Neutrophil (primary cell): Measurements from ENCODE around the gene TNFRSF19.
A peak's percentile ranks its signal among the peaks of the same experiment; 100 is the strongest.

Experiments
- H3K27ac ChIP-seq: fragments of 200-600 bp; sonication (generic); 2 replicates; pipeline ENCODE4 v1.5.1; 2016; ENCODE audit warnings: mild to moderate bottlenecking, moderate library complexity
- H3K27me3 ChIP-seq: fragments of 200-600 bp; sonication (generic); 2 replicates; pipeline ENCODE4 v1.6.0; 2016; ENCODE audit warnings: mild to moderate bottlenecking
- H3K36me3 ChIP-seq: fragments of 200-600 bp; sonication (generic); 2 replicates; pipeline ENCODE4 v1.5.1; 2017
- H3K4me1 ChIP-seq, 2 experiments: fragments of 200-600 bp in 1 of 2; sonication (generic) in 1 of 2; 1 replicate in 1 of 2; 2 replicates in 1 of 2; pipeline versions ENCODE4 v1.5.1 to v1.6.1; 2013 to 2016; ENCODE audit warnings: low read depth in 1 of 2, low read length in 1 of 2, mild to moderate bottlenecking in 1 of 2, moderate library complexity in 1 of 2; ENCODE audit not compliant: control insufficient read depth in 1 of 2, insufficient read depth in 1 of 2
- H3K4me3 ChIP-seq, 2 experiments: fragments of 200-600 bp in 1 of 2; sonication (generic) in 1 of 2; 1 replicate in 1 of 2; 2 replicates in 1 of 2; pipeline ENCODE4 v1.5.1; 2013 to 2016; ENCODE audit warnings: low read depth in 1 of 2, low read length in 1 of 2, mild to moderate bottlenecking in 1 of 2, moderate library complexity in 1 of 2
- H3K9me3 ChIP-seq: fragments of 200-600 bp; sonication (generic); 2 replicates; pipeline ENCODE4 v1.5.1; 2016
- TF ChIP-seq, protein P1 (sequence below): fragments of 200-600 bp; sonication (generic); IDR thresholded peaks from 2 replicates; pipeline ENCODE4 v1.5.1; 2016; ENCODE audit warnings: antibody characterized with exemption

TNFRSF19 gene

GRCh38 chr13:23578411-23579071 is 8.3 kb downstream of the TNFRSF19 start:
- Histone ChIP-seq H3K27ac (peak overlapping the region; percentile 70), H3K4me1 (peaks cover 19 to 20% of the 10 kb centered on the region in 2 experiments), H3K4me3 (peak overlapping the region; percentile 69 to 98), H3K9me3 (no peaks in the 10 kb centered on the region), H3K27me3 (peaks cover 25% of the 10 kb centered on the region), H3K36me3 (no peaks in the 10 kb centered on the region)
- TF ChIP-seq, protein P1, sequence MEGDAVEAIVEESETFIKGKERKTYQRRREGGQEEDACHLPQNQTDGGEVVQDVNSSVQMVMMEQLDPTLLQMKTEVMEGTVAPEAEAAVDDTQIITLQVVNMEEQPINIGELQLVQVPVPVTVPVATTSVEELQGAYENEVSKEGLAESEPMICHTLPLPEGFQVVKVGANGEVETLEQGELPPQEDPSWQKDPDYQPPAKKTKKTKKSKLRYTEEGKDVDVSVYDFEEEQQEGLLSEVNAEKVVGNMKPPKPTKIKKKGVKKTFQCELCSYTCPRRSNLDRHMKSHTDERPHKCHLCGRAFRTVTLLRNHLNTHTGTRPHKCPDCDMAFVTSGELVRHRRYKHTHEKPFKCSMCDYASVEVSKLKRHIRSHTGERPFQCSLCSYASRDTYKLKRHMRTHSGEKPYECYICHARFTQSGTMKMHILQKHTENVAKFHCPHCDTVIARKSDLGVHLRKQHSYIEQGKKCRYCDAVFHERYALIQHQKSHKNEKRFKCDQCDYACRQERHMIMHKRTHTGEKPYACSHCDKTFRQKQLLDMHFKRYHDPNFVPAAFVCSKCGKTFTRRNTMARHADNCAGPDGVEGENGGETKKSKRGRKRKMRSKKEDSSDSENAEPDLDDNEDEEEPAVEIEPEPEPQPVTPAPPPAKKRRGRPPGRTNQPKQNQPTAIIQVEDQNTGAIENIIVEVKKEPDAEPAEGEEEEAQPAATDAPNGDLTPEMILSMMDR, result peak; percentile 29

GRCh38 chr13:23579072-23579895 is 9.1 kb downstream of the TNFRSF19 start:
- Histone ChIP-seq H3K27ac (peak overlapping the region; percentile 70), H3K36me3 (no peaks in the 10 kb centered on the region), H3K9me3 (no peaks in the 10 kb centered on the region), H3K4me3 (peak overlapping the region; percentile 69 to 98), H3K4me1 (peaks cover 19 to 20% of the 10 kb centered on the region in 2 experiments), H3K27me3 (peaks cover 25% of the 10 kb centered on the region)
- TF ChIP-seq, protein P1, result no peak

DNA sequence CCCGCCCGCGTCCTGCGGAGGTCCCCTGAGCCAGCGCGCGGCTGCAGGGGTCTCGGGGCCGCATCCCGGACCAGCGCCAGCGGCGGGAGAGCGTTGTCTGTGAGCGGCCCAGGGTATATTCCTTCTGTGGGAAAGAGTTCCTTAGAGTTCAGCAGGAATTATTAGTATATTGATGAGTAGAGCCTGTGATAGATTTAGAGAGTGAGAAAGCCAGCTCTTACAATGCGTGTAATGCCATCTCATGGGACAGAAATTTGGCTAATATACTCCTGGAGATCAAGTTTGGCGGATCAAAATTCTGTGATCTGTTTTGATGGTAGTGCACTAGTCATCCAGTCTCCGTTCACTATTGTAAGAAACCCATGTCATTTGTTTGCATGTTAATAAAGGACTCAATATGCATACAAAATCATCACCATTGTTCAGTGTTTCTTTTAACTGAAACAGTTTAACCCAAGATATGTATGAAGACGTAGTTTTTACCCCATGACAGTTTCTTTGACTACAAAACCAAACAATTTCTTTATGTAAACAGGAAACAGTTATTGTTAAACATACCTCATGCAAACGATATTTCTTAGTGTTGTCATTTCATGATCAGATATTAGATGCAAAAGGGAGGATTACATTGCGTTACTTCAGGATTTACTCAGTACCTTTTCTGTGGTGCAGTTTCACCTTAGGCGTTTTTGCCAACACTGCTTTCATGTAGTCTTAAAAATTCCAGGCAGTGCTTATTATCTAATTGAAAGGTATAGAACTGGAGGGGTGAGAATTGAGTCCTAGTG is 9.9 kb downstream of the TNFRSF19 start:
- no peaks in the 10 kb centered on the region for H3K9me3 ChIP-seq
- peaks cover 19% of the 10 kb centered on the region for H3K27me3 ChIP-seq
- peak overlapping the region; percentile 69 to 98 for H3K4me3 ChIP-seq
- no peaks in the 10 kb centered on the region for H3K36me3 ChIP-seq
- TF ChIP-seq, protein P1, result no peak
- H3K4me1 ChIP-seq, result peaks cover 19 to 20% of the 10 kb centered on the region in 2 experiments
- no peak overlapping the region for H3K27ac ChIP-seq

GRCh38 chr13:23580684-23581060 is 10.5 kb downstream of the TNFRSF19 start:
- H3K4me1 ChIP-seq, result peaks cover 19 to 20% of the 10 kb centered on the region in 2 experiments
- H3K4me3 ChIP-seq, result no peak overlapping the region
- H3K27me3 ChIP-seq, result peaks cover 17% of the 10 kb centered on the region
- H3K36me3 ChIP-seq, result no peaks in the 10 kb centered on the region
- H3K27ac ChIP-seq, result no peak overlapping the region
- H3K9me3 ChIP-seq, result no peaks in the 10 kb centered on the region
- TF ChIP-seq, protein P1, result no peak

DNA sequence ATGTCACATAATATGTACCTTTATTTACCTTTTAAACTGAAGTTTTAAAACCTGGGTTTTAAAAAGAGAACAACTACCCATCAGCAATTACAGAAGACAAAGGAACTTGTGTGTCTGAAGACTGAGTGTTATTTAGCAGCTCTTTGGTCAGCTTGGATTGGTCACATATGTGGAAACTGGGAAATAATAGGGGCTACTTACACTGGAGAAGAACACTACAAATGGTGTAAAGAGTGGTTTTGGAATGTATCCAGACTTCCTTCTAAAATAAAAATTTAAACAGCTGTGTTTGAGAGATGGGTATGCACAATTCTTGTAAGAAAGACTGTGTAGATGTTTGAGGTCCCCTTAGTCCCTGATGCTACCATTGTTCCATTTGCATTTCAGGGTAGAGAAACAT is 13.3 kb downstream of the TNFRSF19 start:
- Histone ChIP-seq H3K27ac (no peak overlapping the region), H3K4me1 (peaks cover 16 to 17% of the 10 kb centered on the region in 2 experiments), H3K9me3 (no peaks in the 10 kb centered on the region), H3K4me3 (no peak overlapping the region), H3K27me3 (peaks cover 17% of the 10 kb centered on the region), H3K36me3 (no peaks in the 10 kb centered on the region)
- TF ChIP-seq, protein P1, result no peak
